ENCODE measurements around the gene PIGR. TPM values are rescaled to one million over a fixed set of nuclear protein-coding genes. Genes with fewer than 3 reads are reported as not detected.
A peak's percentile ranks its signal among the peaks of the same experiment; 100 is the strongest.

The PIGR gene
- total RNA-seq, 1 donor from 2014 or later = 0.25 TPM

GRCh38 chr1:206945779-206946178 lies 487 bp downstream of the PIGR start:
- Histone ChIP-seq H3K4me3 (no peak overlapping the region), H3K27ac (no peak overlapping the region)

GRCh38 chr1:206944703-206945102 lies 1.6 kb downstream of the PIGR start:
- no peaks in the 10 kb centered on the region for H3K27me3 ChIP-seq

More at GRCh38 chr1:206945779-206946178, 487 bp downstream of the PIGR start:
- Histone ChIP-seq H3K27me3 (no peaks in the 10 kb centered on the region), H3K9me3 (no peaks in the 10 kb centered on the region), H3K4me1 (no peaks in the 10 kb centered on the region), H3K36me3 (no peaks in the 10 kb centered on the region)
- no peak for DNase-seq (ENCODE audit: extremely low spot score in 2 of 2)
- intact Hi-C loops (cut with DNase I) = no loop called here
- TF ChIP-seq CTCF (IDR thresholded peaks at IDR 0.05) = no peak
- no peak for TF ChIP-seq POLR2A (IDR thresholded peaks at IDR 0.05)

DNA sequence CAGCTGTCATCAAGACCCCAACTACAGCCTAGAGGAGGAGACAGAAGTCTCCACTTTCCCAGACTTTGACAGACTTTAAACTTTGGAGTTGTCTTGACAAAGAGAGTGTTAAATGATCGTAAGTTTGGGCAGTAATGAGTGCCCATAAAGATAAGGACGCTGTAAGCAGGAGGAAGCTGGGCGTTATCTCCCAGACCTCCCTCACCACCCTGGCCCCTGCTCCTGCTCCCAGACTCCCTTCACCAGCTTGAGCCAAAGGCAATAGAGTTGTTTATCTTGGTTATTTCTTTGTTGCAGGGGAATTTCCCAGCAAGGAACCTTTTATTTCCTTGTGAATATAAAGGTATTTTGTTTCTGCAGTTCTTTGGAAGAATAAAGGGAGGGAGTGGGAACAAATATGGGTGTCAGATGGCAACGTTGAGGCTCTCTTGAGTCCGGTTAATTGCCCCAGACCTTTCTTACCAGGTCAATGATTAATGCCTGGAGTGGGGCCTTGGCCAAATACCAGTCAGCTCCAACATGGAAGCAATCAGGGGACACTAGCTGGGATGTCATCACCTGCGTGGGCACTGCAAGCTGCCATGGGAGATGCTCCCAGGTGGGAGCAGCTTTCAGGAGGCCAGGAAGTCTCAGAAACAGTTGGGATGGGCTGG lies 4.4 kb downstream of the PIGR start:
- Histone ChIP-seq H3K27ac (no peak overlapping the region), H3K4me1 (no peaks in the 10 kb centered on the region), H3K9me3 (no peaks in the 10 kb centered on the region), H3K4me3 (no peak overlapping the region), H3K36me3 (no peaks in the 10 kb centered on the region), H3K27me3 (no peaks in the 10 kb centered on the region)
- intact Hi-C loops (cut with DNase I) = no loop called here
- DNase-seq (ENCODE audit: extremely low spot score in 2 of 2) = no peak
- no peak for TF ChIP-seq POLR2AphosphoS5 (IDR thresholded peaks at IDR 0.05; ENCODE audit: insufficient read depth in 1 of 2, low read depth in 1 of 2)
- TF ChIP-seq POLR2A (IDR thresholded peaks at IDR 0.05) = no peak
- no peak for TF ChIP-seq CTCF (IDR thresholded peaks at IDR 0.05)

More at GRCh38 chr1:206944703-206945102, 1.6 kb downstream of the PIGR start:
- intact Hi-C loops (cut with DNase I) = no loop called here
- H3K4me3 ChIP-seq = no peak overlapping the region
- no peak overlapping the region for H3K27ac ChIP-seq
- DNase-seq (ENCODE audit: extremely low spot score in 2 of 2) = no peak
- no peaks in the 10 kb centered on the region for H3K4me1 ChIP-seq
- TF ChIP-seq POLR2AphosphoS5 (IDR thresholded peaks at IDR 0.05; ENCODE audit: insufficient read depth in 1 of 2, low read depth in 1 of 2) = no peak
- TF ChIP-seq CTCF (IDR thresholded peaks at IDR 0.05) = no peak
- no peak for TF ChIP-seq POLR2A (IDR thresholded peaks at IDR 0.05)
- H3K9me3 ChIP-seq = no peaks in the 10 kb centered on the region
- no peaks in the 10 kb centered on the region for H3K36me3 ChIP-seq

- Histone ChIP-seq H3K9me3 (no peaks in the 10 kb centered on the region), H3K4me3 (no peak overlapping the region), H3K27ac (no peak overlapping the region), H3K36me3 (no peaks in the 10 kb centered on the region), H3K4me1 (no peaks in the 10 kb centered on the region), H3K27me3 (no peaks in the 10 kb centered on the region)
- TF ChIP-seq POLR2AphosphoS5 (IDR thresholded peaks at IDR 0.05; ENCODE audit: insufficient read depth in 1 of 2, low read depth in 1 of 2) = no peak
- TF ChIP-seq CTCF (IDR thresholded peaks at IDR 0.05) = no peak
- TF ChIP-seq POLR2A (IDR thresholded peaks at IDR 0.05) = no peak
- DNase-seq (ENCODE audit: extremely low spot score in 2 of 2) = no peak
- intact Hi-C loops (cut with DNase I) = no loop called here
Measured at GRCh38 chr1:206940588-206940936, 5.7 kb downstream of the PIGR start.

- H3K4me1 ChIP-seq = no peaks in the 10 kb centered on the region
- intact Hi-C loops (cut with DNase I) = no loop called here
- TF ChIP-seq POLR2AphosphoS5 (IDR thresholded peaks at IDR 0.05; ENCODE audit: insufficient read depth in 1 of 2, low read depth in 1 of 2) = peak in 1 of 2 donors; percentile 9
- no peak for TF ChIP-seq CTCF (IDR thresholded peaks at IDR 0.05)
- no peak for TF ChIP-seq POLR2A (IDR thresholded peaks at IDR 0.05)
Measured at GRCh38 chr1:206939841-206940587, 6.3 kb downstream of the PIGR start.

More at GRCh38 chr1:206939841-206940587, 6.3 kb downstream of the PIGR start:
- Histone ChIP-seq H3K4me3 (no peak overlapping the region), H3K9me3 (no peaks in the 10 kb centered on the region), H3K27ac (no peak overlapping the region), H3K27me3 (no peaks in the 10 kb centered on the region), H3K36me3 (no peaks in the 10 kb centered on the region)
- no peak for DNase-seq (ENCODE audit: extremely low spot score in 2 of 2)

All from vagina (tissue), 2 donors.